ENCODE results near the gene CHRNA5. TPM values are rescaled to one million over a fixed set of nuclear protein-coding genes. Genes with fewer than 3 reads are reported as not detected.

CHRNA5 gene
- total RNA-seq, 1 donor from 2014 or later = 55.3 TPM

DNA sequence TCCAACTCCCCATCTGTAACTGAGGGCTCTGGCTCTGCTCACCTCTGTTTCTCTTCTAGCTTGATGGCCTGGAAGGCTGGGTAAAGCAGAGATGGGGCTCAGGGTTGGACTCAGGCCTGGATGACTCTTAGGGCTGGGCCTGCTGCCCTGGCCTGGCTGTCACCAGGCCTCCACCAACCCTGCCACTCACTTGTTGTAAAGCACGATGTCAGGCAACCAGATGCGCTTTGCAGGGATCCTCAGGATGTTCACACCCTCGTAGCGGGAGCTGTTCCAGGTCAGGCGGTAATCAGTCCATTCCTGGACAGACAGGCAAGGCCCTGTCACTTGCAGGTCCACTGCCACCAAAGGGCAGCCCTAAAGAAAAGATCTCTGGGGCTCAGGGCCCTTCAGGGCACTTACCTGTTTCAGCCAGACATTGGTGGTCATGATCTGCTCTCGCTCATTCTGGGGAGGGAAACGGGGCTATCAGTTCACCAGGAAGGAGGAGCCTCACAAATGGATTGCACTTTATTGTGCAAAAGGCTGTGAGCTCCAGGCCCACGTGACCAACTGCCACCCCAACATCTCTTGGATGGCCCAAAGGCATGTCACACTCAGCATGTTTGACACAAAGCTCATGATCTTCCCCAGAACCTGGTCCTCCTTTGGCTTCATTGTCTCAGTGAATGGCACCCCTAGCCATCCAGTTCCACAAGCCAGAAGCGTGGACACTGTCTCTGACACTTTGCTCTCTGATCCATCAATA lies 65.7 kb downstream of the CHRNA5 start:
- Mint-ChIP-seq H3K36me3 (ENCODE audit: unreplicated experiment) (peaks cover 45% of the 10 kb centered on the region), H3K4me3 (ENCODE audit: unreplicated experiment) (no peak overlapping the region), H3K27ac (ENCODE audit: unreplicated experiment) (no peak overlapping the region), H3K9me3 (ENCODE audit: unreplicated experiment) (peaks cover 14% of the 10 kb centered on the region), H3K27me3 (ENCODE audit: unreplicated experiment) (peaks cover 23% of the 10 kb centered on the region), H3K4me1 (ENCODE audit: low read depth, unreplicated experiment) (peaks cover 29% of the 10 kb centered on the region)
- TF ChIP-seq, protein P1, sequence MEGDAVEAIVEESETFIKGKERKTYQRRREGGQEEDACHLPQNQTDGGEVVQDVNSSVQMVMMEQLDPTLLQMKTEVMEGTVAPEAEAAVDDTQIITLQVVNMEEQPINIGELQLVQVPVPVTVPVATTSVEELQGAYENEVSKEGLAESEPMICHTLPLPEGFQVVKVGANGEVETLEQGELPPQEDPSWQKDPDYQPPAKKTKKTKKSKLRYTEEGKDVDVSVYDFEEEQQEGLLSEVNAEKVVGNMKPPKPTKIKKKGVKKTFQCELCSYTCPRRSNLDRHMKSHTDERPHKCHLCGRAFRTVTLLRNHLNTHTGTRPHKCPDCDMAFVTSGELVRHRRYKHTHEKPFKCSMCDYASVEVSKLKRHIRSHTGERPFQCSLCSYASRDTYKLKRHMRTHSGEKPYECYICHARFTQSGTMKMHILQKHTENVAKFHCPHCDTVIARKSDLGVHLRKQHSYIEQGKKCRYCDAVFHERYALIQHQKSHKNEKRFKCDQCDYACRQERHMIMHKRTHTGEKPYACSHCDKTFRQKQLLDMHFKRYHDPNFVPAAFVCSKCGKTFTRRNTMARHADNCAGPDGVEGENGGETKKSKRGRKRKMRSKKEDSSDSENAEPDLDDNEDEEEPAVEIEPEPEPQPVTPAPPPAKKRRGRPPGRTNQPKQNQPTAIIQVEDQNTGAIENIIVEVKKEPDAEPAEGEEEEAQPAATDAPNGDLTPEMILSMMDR (IDR thresholded peaks at IDR 0.05; ENCODE audit: partially characterized antibody, unreplicated experiment) = no peak
- DNase-seq = no peak

DNA sequence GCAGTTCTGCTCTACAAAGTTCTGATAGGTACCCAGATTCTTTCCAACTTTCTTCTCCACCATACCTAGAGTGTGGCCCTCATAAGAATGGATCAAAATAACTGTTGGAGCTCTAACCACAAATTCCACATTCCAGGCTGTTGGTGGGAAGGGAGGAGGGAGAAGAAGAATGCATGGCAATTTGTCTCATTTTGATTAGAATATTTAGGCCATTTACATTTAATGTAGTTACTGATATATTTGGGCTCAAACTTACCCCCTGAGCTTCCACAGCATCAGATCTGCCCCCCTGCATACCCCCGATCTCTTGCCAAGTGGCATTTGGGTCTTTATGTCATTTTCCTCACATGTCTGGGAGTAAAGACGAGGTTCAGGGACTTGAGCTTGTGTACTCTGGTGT lies 68.0 kb downstream of the CHRNA5 start:
- DNase-seq = no peak
- Mint-ChIP-seq H3K27me3 (ENCODE audit: unreplicated experiment) (peaks cover 18% of the 10 kb centered on the region), H3K4me1 (ENCODE audit: low read depth, unreplicated experiment) (peaks cover 29% of the 10 kb centered on the region), H3K4me3 (ENCODE audit: unreplicated experiment) (peak overlapping the region; percentile 54), H3K9me3 (ENCODE audit: unreplicated experiment) (peaks cover 8% of the 10 kb centered on the region), H3K36me3 (ENCODE audit: unreplicated experiment) (peaks cover 41% of the 10 kb centered on the region), H3K27ac (ENCODE audit: unreplicated experiment) (peak overlapping the region; percentile 40)
- TF ChIP-seq, protein P1 (IDR thresholded peaks at IDR 0.05; ENCODE audit: partially characterized antibody, unreplicated experiment) = no peak

DNA sequence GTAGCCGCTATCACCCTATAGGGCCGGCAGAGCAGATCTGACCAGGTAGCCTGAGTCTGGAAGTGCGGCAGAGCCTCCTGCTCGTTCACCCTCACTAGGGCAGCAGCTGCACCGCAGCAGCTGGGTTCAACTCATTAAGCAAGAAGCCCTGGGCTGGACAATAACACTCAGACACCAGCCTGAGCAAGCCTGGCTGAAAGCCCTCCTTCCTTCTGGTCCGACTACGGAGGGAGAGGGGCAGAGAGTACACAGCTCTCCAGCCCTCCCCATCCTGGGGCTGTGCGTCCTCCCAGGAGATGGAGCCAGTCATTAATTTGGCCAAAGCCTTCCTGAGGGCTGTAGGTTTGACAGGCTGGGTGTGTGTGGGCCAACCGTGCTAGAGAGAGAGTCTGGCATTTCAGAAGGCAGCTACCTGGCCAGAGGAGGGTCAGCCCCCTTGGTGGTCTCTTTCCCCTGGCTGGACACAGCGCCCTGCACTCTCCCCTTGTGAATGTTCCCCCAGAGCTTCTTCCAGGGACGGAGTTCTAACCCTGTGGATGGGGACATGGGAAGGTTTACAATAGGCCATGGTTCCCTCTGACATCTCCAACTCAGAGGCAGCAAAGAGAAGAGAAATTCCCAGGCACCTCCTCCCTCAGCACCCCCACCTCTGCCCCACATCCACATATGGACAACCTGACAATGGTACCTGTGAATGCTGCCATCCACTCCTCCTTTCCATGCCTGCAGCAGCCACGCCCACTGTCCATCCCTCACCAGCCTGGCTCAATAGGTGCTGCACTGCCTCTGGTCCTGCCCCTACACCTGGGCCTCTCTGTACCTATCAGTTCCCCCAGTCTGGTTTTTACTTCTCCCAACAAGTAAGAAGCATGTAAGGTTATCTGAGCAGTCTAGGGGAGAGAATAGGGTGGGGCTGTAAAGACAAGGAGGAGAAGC lies 69.2 kb downstream of the CHRNA5 start:
- Mint-ChIP-seq H3K4me1 (ENCODE audit: low read depth, unreplicated experiment) (peaks cover 35% of the 10 kb centered on the region), H3K27me3 (ENCODE audit: unreplicated experiment) (peaks cover 16% of the 10 kb centered on the region), H3K27ac (ENCODE audit: unreplicated experiment) (peak overlapping the region; percentile 68), H3K36me3 (ENCODE audit: unreplicated experiment) (peaks cover 36% of the 10 kb centered on the region), H3K9me3 (ENCODE audit: unreplicated experiment) (peaks cover 8% of the 10 kb centered on the region), H3K4me3 (ENCODE audit: unreplicated experiment) (no peak overlapping the region)
- peak; percentile 66 for DNase-seq
- TF ChIP-seq, protein P1 (IDR thresholded peaks at IDR 0.05; ENCODE audit: partially characterized antibody, unreplicated experiment) = no peak

DNA sequence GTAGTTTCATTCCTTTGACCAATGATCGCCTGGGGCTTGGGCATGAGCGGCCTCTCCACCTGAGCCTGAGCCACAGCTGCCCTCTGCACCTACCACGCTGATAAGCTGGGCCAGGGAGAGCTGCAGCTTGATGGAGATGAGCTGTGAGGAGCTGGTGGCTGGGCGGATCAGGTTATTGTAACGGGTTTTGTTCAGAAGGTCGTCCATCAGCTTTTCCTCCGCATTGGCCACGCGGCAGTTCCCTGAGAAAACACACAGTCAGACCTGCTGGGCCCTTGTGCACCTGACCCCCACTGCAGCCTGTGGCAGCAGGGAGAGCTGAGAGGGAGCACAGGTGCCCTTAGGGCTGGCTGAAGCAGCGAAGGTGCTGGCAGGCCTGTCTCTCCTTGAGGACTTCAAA lies 70.0 kb downstream of the CHRNA5 start:
- no peak for DNase-seq
- Mint-ChIP-seq H3K36me3 (ENCODE audit: unreplicated experiment) (peaks cover 31% of the 10 kb centered on the region), H3K4me1 (ENCODE audit: low read depth, unreplicated experiment) (peaks cover 35% of the 10 kb centered on the region), H3K4me3 (ENCODE audit: unreplicated experiment) (no peak overlapping the region), H3K27ac (ENCODE audit: unreplicated experiment) (no peak overlapping the region), H3K9me3 (ENCODE audit: unreplicated experiment) (peaks cover 8% of the 10 kb centered on the region), H3K27me3 (ENCODE audit: unreplicated experiment) (peaks cover 12% of the 10 kb centered on the region)
- TF ChIP-seq, protein P1 (IDR thresholded peaks at IDR 0.05; ENCODE audit: partially characterized antibody, unreplicated experiment) = no peak
